ENCODE results near the gene LAMA4. TPM values are rescaled to one million over a fixed set of nuclear protein-coding genes. Genes with fewer than 3 reads are reported as not detected.

The LAMA4 gene
- total RNA-seq, 4 donors from 2014 or later: 261 to 336 (median 303) TPM

DNA sequence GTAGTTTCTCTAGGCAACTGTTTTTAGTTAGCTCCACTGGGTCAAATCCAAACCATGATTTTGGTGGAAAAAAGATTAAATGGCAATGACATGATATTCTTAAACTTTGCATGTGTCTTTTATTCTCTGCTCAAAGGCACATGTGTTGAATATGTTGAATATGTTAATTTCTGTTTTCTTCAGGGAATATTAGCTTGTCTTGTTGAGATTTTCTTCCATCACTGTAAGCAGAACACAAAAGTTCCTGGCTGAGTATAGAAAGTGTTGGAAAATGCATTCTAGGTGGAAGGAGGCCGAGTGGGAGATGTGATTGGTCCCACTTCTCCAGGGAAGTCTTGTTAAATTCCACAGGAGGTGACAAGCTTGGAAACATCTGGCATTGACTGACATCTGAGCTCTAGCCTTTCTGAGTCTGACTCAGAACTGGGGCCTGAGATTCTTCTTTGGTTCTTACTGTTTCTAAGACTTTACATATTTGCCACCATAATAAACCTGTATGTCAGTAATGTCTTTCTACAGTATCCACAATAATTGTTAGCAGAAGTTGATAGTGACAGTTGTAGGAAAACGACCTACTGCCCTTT, 81.1 kb downstream of the LAMA4 start:
- intact Hi-C loops (cut with DNase I): no loop called here
- Histone ChIP-seq H3K4me3 (no peak overlapping the region), H3K27me3 (no peaks in the 10 kb centered on the region), H3K9me3 (no peaks in the 10 kb centered on the region), H3K4me1 (no peaks in the 10 kb centered on the region), H3K27ac (replicated peaks in 1 of 4) (peak overlapping the region in 1 of 4 donors; percentile 17), H3K36me3 (peaks cover 84 to 99% (median 97%) of the 10 kb centered on the region in 4 donors)
- 78% methylated on average over 2 of the region's 2 CpGs for WGBS
- DNase-seq (ENCODE audit: extremely low spot score): peak; percentile 50
- TF ChIP-seq POLR2A (IDR thresholded peaks at IDR 0.05; ENCODE audit: low read depth) (no peak), EP300 (IDR thresholded peaks at IDR 0.05) (no peak), POLR2AphosphoS5 (IDR thresholded peaks at IDR 0.05) (peak in 1 of 2 donors; percentile 5)

DNA sequence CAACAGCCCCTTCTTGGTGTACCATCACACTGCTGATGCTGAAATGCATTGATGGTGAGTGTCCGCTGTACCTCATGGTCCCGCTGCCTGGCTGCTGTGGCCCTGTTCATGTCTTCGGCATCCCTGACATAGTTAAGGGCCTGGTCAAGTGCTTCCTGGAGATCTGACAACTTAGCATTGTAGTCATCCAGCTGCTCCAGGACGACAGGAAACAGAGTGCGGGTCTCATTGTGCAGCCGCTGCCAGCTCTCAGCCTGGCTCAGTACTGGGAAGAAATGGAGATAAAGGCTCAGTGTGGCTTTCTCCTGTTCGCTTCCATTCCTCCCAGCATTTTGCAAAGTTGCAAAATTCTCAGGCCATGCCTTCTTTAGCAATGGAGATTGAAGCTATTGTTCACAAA, 81.8 kb downstream of the LAMA4 start:
- Histone ChIP-seq H3K4me3 (no peak overlapping the region), H3K36me3 (peaks cover 82 to 100% (median 95%) of the 10 kb centered on the region in 4 donors), H3K4me1 (no peaks in the 10 kb centered on the region), H3K9me3 (no peaks in the 10 kb centered on the region), H3K27me3 (no peaks in the 10 kb centered on the region), H3K27ac (replicated peaks in 1 of 4) (no peak overlapping the region)
- intact Hi-C loops (cut with DNase I): no loop called here
- WGBS: 74% methylated on average over 7 of the region's 7 CpGs
- peak; percentile 66 for DNase-seq (ENCODE audit: extremely low spot score)
- TF ChIP-seq POLR2AphosphoS5 (IDR thresholded peaks at IDR 0.05) (peak in 1 of 2 donors; percentile 19), POLR2A (IDR thresholded peaks at IDR 0.05; ENCODE audit: low read depth) (no peak)

DNA sequence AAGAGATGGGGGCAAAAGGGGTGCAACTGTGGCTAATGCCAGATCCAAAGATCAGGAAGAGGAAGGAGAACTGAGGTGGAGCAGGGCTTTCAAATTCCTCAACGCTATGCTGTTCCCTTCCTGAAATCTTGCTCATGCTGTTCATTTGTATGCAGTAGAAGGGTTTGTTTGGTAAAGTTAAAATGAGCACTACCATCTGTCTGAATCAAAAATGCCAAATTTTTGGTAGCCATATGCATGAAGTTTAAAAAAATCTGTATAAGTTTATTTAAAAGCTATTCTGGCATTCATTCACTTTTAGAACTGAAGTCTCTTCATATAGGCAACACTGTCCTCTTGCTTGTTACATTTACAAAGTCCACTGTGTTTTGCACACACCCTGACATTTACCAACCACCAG, 84.8 kb downstream of the LAMA4 start:
- Histone ChIP-seq H3K4me3 (no peak overlapping the region), H3K9me3 (no peaks in the 10 kb centered on the region), H3K27ac (replicated peaks in 1 of 4) (no peak overlapping the region), H3K27me3 (no peaks in the 10 kb centered on the region), H3K4me1 (no peaks in the 10 kb centered on the region), H3K36me3 (peaks cover 76 to 100% (median 97%) of the 10 kb centered on the region in 4 donors)
- intact Hi-C loops (cut with DNase I): no loop called here
- TF ChIP-seq, protein P1, sequence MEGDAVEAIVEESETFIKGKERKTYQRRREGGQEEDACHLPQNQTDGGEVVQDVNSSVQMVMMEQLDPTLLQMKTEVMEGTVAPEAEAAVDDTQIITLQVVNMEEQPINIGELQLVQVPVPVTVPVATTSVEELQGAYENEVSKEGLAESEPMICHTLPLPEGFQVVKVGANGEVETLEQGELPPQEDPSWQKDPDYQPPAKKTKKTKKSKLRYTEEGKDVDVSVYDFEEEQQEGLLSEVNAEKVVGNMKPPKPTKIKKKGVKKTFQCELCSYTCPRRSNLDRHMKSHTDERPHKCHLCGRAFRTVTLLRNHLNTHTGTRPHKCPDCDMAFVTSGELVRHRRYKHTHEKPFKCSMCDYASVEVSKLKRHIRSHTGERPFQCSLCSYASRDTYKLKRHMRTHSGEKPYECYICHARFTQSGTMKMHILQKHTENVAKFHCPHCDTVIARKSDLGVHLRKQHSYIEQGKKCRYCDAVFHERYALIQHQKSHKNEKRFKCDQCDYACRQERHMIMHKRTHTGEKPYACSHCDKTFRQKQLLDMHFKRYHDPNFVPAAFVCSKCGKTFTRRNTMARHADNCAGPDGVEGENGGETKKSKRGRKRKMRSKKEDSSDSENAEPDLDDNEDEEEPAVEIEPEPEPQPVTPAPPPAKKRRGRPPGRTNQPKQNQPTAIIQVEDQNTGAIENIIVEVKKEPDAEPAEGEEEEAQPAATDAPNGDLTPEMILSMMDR (IDR thresholded peaks at IDR 0.05): no peak
- TF ChIP-seq POLR2AphosphoS5 (IDR thresholded peaks at IDR 0.05) (no peak), EP300 (IDR thresholded peaks at IDR 0.05) (no peak), POLR2A (IDR thresholded peaks at IDR 0.05; ENCODE audit: low read depth) (no peak)
- WGBS: 78% methylated on average over 1 of the region's 1 CpG
- DNase-seq (ENCODE audit: extremely low spot score): no peak

DNA sequence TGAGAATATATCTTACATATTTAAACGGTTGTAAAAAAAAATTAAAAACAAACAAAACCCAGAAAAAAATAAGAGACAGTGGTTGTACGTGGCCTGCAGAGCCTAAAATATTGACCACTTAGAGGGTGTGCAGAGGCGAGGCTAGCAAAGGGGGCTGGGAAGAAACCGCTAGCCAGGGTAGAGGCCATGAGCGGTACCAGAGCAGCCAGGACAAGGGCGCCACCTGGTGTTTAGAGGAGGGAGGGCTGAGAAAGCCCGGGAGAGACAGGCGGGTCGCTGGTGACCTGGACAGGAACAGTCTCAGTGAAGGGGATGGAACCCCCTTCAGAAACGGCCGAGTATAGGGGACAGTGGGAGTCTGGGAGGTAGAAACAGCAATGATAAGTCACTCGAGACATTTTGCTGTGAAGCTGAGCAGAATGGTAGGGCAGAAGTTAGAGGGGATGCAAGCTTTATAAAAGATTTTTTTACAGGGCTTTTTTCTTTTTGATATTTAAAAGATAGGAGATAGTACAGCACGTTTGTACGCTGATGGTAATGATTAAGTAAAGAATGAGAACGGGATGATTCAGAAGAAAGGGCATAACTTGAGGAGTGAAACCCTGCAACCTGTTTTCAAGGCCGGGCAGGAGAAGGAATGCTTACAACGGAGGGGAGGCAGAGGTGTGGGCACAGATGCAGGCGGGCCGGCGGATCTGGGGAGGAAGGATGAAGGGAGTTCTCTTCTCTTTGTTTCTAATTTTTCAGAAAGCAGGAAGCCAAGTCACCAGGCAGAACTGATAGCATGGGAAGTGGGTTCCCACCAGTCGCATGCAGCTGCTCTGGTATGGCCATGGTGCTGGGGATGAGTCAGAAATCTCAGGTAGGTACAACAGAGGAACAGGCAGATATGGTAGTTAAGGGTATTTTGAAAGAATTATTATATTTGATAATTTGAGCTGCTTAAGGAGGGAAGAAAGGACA, 90.8 kb downstream of the LAMA4 start:
- 48% methylated on average over 21 of the region's 21 CpGs for WGBS
- Histone ChIP-seq H3K36me3 (peaks cover 45 to 100% (median 96%) of the 10 kb centered on the region in 4 donors), H3K9me3 (no peaks in the 10 kb centered on the region), H3K4me1 (peaks cover 0 to 5% (median 0%) of the 10 kb centered on the region in 4 donors), H3K27me3 (no peaks in the 10 kb centered on the region), H3K27ac (replicated peaks in 1 of 4) (peak overlapping the region; percentile 20 to 44 (median 36)), H3K4me3 (no peak overlapping the region)
- intact Hi-C loops (cut with DNase I): no loop called here
- no peak for DNase-seq (ENCODE audit: extremely low spot score)
- TF ChIP-seq POLR2AphosphoS5 (IDR thresholded peaks at IDR 0.05): peak in 1 of 2 donors; percentile 47
- TF ChIP-seq, protein P1 (IDR thresholded peaks at IDR 0.05): peak; percentile 54 to 80 (median 60)
- TF ChIP-seq POLR2A (IDR thresholded peaks at IDR 0.05; ENCODE audit: low read depth): no peak
- no peak for TF ChIP-seq EP300 (IDR thresholded peaks at IDR 0.05)

DNA sequence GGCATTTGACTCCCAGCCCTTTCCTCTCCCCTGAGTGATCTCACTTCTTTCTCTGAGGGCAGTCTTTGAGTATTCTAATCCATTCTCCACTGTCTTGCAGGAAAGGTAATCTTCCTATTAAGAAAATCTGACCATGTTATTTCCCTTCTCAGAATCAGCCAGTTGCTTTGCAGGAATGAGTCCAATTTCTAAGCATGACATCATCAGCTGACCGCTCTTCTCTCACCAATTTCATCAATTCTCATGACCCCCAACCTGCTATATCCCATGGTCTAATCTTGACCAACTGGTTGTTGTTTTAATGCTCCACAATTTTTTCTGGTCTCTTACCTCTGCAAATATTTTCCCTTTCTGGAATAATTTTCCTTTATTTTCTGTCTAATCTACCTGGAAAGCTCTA, 93.6 kb downstream of the LAMA4 start:
- Histone ChIP-seq H3K27ac (replicated peaks in 1 of 4) (peak overlapping the region; percentile 3 to 48 (median 24)), H3K36me3 (peaks cover 30 to 100% (median 90%) of the 10 kb centered on the region in 4 donors)
- WGBS: 78% methylated on average over 1 of the region's 1 CpG

More for the DNA sequence above, 93.6 kb downstream of the LAMA4 start:
- DNase-seq (ENCODE audit: extremely low spot score): no peak
- no peaks in the 10 kb centered on the region for H3K9me3 ChIP-seq
- no peaks in the 10 kb centered on the region for H3K27me3 ChIP-seq
- TF ChIP-seq POLR2AphosphoS5 (IDR thresholded peaks at IDR 0.05) (no peak), EP300 (IDR thresholded peaks at IDR 0.05) (no peak), POLR2A (IDR thresholded peaks at IDR 0.05; ENCODE audit: low read depth) (no peak)
- TF ChIP-seq, protein P1 (IDR thresholded peaks at IDR 0.05): no peak
- no peak overlapping the region for H3K4me3 ChIP-seq
- H3K4me1 ChIP-seq: peaks cover 4 to 24% (median 17%) of the 10 kb centered on the region in 4 donors
- intact Hi-C loops (cut with DNase I): no loop called here
